ENCODE results near the gene VPS33A. TPM values are rescaled to one million over a fixed set of nuclear protein-coding genes. Genes with fewer than 3 reads are reported as not detected.

VPS33A gene
- total and polyA plus RNA-seq, 10 of the 15 experiments (the other 5 are each of a cell fraction or from before 2014, with no cell fraction given) = 7.7 to 33.6 (median 21.6) TPM

- no peak for DNase-seq (ENCODE audit: low read depth, low spot score)
- CTCF ChIA-PET = no interaction called here
- intact Hi-C loops (cut with micrococcal nuclease; ENCODE audit: unreplicated experiment) = no loop called here
Measured at GRCh38 chr12:122276242-122276641, 9.9 kb upstream of the VPS33A start.

More at GRCh38 chr12:122276242-122276641, 9.9 kb upstream of the VPS33A start:
- H3K4me2 ChIP-seq (ENCODE audit: control insufficient read depth, insufficient read depth) = no peak overlapping the region
- WGBS (ENCODE audit: insufficient coverage, insufficient replicate concordance, low lambda C conversion rate, missing lambda C conversion rate) = 78% methylated on average over 7 of the region's 7 CpGs
- no peak for FAIRE-seq
- no peak overlapping the region for H3K27ac ChIP-seq (ENCODE audit: control insufficient read depth, insufficient read depth)
- in situ Hi-C loops (cut with MboI) = no loop called here
- H3K36me3 ChIP-seq (ENCODE audit: control insufficient read depth in 2 of 2, insufficient read depth in 2 of 2, low read length in 1 of 2) = peaks cover 3 to 5% of the 10 kb centered on the region in 2 experiments; a peak in 2 of 4 replicates
- ChIA-PET POLR2A (no interaction called here), RAD21 (ENCODE audit: unreplicated experiment) (no interaction called here), SMC1A (ENCODE audit: uncharacterized antibody, unreplicated experiment) (no interaction called here)
- no peak overlapping the region for H3K4me3 ChIP-seq
- no peak overlapping the region for H3K9ac ChIP-seq (ENCODE audit: control insufficient read depth, insufficient read depth, low read length)
- no peak for ATAC-seq
- H3K9me3 ChIP-seq (replicated peaks; ENCODE audit: control insufficient read depth, insufficient read depth, low read length) = no peaks in the 10 kb centered on the region
- no peak overlapping the region for H2AFZ ChIP-seq (ENCODE audit: control insufficient read depth, low read depth, low read length)
- BruUV-seq (replicated peaks) = no TSS peak
- TF ChIP-seq IRF5 (IDR thresholded peaks at IDR 0.05; ENCODE audit: borderline replicate concordance) (no peak), FOXK2 (IDR thresholded peaks at IDR 0.05) (no peak), SKIL (IDR thresholded peaks at IDR 0.05; ENCODE audit: low read depth, poor library complexity, severe bottlenecking) (no peak), KDM1A (IDR thresholded peaks at IDR 0.05; ENCODE audit: borderline replicate concordance) (no peak), SP1 (IDR thresholded peaks at IDR 0.05; ENCODE audit: low read depth, low read length) (no peak), CBX3 (IDR thresholded peaks at IDR 0.05; ENCODE audit: borderline replicate concordance, low read depth) (no peak), EGR1 (IDR thresholded peaks at IDR 0.05; ENCODE audit: borderline replicate concordance in 1 of 2, low read depth in 2 of 2, low read length in 2 of 2) (no peak), ZNF622 (IDR thresholded peaks at IDR 0.05) (no peak), KLF5 (IDR thresholded peaks at IDR 0.05; ENCODE audit: partially characterized antibody) (no peak), RUNX3 (IDR thresholded peaks at IDR 0.05; ENCODE audit: low read length) (no peak), CHD4 (IDR thresholded peaks at IDR 0.05) (no peak), YBX1 (IDR thresholded peaks at IDR 0.05) (no peak), CBFB (IDR thresholded peaks at IDR 0.05; ENCODE audit: low read depth) (no peak), BACH1 (IDR thresholded peaks at IDR 0.05; ENCODE audit: borderline replicate concordance) (no peak), IRF3 (IDR thresholded peaks at IDR 0.05) (no peak)
- TF ChIP-seq, protein P1, sequence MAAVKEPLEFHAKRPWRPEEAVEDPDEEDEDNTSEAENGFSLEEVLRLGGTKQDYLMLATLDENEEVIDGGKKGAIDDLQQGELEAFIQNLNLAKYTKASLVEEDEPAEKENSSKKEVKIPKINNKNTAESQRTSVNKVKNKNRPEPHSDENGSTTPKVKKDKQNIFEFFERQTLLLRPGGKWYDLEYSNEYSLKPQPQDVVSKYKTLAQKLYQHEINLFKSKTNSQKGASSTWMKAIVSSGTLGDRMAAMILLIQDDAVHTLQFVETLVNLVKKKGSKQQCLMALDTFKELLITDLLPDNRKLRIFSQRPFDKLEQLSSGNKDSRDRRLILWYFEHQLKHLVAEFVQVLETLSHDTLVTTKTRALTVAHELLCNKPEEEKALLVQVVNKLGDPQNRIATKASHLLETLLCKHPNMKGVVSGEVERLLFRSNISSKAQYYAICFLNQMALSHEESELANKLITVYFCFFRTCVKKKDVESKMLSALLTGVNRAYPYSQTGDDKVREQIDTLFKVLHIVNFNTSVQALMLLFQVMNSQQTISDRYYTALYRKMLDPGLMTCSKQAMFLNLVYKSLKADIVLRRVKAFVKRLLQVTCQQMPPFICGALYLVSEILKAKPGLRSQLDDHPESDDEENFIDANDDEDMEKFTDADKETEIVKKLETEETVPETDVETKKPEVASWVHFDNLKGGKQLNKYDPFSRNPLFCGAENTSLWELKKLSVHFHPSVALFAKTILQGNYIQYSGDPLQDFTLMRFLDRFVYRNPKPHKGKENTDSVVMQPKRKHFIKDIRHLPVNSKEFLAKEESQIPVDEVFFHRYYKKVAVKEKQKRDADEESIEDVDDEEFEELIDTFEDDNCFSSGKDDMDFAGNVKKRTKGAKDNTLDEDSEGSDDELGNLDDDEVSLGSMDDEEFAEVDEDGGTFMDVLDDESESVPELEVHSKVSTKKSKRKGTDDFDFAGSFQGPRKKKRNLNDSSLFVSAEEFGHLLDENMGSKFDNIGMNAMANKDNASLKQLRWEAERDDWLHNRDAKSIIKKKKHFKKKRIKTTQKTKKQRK (IDR thresholded peaks at IDR 0.05; ENCODE audit: low read depth, low read length) = no peak
- H3K4me1 ChIP-seq (ENCODE audit: control insufficient read depth, insufficient read depth, low read length) = no peaks in the 10 kb centered on the region
- H3K79me2 ChIP-seq (ENCODE audit: control insufficient read depth, insufficient read depth, low read length) = no peaks in the 10 kb centered on the region
- no peaks in the 10 kb centered on the region for H4K20me1 ChIP-seq (ENCODE audit: control insufficient read depth, insufficient read depth)
- no peaks in the 10 kb centered on the region for H3K27me3 ChIP-seq (replicated peaks in 1 of 2; ENCODE audit: control insufficient read depth in 2 of 2, insufficient read depth in 2 of 2, low read length in 1 of 2)
